Fibroblast of pulmonary artery (primary cell): ENCODE measurements around the gene CCL17.

Source experiments
- DNase-seq: peaks from one replicate; pipeline ENCODE4 v3.0.0-alpha.2; 2010; ENCODE audit warnings: low read depth
- H3K4me3 ChIP-seq: replicated peaks from 2 replicates; pipeline ENCODE4 v1.5.1; 2011; ENCODE audit warnings: low read depth, mild to moderate bottlenecking, control low read depth, low read length, moderate library complexity
- TF ChIP-seq, protein P1 (sequence below): IDR thresholded peaks from 2 replicates; pipeline ENCODE4 v1.5.1; 2011; ENCODE audit warnings: mild to moderate bottlenecking, control low read depth, low read length, inconsistent platforms; ENCODE audit errors: missing control alignments

CCL17 gene

DNA sequence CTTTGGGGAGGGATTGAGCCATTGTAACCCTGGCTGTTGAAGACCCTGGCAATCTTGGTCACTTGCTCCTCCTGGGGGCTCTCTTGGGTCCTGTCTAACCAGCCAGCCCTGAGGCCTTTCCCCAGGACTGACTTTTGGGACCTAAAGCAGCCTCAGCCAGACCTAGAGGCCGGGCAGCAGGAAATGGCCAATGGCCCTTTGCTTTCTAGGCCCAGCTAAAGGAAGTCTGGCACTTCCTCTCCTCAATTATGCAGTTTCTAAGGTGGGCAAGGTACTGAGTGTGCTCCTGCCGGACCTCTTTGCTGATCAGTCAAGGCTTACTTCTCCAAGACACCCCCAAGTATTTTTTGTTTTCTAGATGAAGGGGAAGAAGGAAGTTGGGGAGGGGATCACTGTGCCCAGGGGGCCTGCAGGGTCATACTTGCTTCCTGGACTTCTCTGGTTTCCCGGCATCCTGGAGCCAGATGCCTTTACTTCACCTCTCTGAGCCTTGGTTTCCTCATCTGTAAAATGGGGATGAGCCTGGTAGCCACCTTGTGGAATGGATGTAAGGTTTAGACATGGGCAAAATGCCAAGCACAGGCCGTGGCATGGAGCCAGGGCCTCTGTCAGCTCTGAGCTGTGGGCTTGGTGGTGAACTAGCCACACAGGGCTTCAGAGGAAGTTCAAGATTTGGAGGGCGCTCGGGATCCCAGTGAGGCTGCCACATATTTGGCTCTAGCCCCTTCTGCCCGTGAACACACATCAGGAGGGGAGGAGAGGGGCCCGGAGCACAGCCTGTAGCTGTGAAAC lies 23.7 kb upstream of the CCL17 start:
- no peak overlapping the region for H3K4me3 ChIP-seq
- DNase-seq: peak; percentile 51
- TF ChIP-seq, protein P1, sequence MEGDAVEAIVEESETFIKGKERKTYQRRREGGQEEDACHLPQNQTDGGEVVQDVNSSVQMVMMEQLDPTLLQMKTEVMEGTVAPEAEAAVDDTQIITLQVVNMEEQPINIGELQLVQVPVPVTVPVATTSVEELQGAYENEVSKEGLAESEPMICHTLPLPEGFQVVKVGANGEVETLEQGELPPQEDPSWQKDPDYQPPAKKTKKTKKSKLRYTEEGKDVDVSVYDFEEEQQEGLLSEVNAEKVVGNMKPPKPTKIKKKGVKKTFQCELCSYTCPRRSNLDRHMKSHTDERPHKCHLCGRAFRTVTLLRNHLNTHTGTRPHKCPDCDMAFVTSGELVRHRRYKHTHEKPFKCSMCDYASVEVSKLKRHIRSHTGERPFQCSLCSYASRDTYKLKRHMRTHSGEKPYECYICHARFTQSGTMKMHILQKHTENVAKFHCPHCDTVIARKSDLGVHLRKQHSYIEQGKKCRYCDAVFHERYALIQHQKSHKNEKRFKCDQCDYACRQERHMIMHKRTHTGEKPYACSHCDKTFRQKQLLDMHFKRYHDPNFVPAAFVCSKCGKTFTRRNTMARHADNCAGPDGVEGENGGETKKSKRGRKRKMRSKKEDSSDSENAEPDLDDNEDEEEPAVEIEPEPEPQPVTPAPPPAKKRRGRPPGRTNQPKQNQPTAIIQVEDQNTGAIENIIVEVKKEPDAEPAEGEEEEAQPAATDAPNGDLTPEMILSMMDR: no peak

DNA sequence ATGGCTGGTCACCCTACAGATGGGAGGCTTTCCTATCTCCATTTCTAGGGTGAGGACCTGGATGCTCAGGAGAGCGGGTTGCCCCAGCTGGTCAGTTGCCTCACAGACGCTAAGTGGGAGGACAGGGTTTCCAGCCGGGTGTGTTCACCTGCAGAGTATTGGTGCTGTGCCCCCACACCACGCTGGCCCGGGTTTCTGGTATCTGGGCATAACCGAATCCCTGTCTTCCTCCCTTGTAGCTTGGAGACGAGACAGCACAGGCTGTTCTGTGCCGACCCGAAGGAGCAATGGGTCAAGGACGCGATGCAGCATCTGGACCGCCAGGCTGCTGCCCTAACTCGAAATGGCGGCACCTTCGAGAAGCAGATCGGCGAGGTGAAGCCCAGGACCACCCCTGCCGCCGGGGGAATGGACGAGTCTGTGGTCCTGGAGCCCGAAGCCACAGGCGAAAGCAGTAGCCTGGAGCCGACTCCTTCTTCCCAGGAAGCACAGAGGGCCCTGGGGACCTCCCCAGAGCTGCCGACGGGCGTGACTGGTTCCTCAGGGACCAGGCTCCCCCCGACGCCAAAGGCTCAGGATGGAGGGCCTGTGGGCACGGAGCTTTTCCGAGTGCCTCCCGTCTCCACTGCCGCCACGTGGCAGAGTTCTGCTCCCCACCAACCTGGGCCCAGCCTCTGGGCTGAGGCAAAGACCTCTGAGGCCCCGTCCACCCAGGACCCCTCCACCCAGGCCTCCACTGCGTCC lies 22.6 kb upstream of the CCL17 start:
- no peak for DNase-seq
- no peak overlapping the region for H3K4me3 ChIP-seq

DNA sequence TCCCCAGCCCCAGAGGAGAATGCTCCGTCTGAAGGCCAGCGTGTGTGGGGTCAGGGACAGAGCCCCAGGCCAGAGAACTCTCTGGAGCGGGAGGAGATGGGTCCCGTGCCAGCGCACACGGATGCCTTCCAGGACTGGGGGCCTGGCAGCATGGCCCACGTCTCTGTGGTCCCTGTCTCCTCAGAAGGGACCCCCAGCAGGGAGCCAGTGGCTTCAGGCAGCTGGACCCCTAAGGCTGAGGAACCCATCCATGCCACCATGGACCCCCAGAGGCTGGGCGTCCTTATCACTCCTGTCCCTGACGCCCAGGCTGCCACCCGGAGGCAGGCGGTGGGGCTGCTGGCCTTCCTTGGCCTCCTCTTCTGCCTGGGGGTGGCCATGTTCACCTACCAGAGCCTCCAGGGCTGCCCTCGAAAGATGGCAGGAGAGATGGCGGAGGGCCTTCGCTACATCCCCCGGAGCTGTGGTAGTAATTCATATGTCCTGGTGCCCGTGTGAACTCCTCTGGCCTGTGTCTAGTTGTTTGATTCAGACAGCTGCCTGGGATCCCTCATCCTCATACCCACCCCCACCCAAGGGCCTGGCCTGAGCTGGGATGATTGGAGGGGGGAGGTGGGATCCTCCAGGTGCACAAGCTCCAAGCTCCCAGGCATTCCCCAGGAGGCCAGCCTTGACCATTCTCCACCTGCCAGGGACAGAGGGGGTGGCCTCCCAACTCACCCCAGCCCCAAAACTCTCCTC lies 21.9 kb upstream of the CCL17 start:
- TF ChIP-seq, protein P1: no peak
- H3K4me3 ChIP-seq: no peak overlapping the region

More for the DNA sequence above, 22.6 kb upstream of the CCL17 start:
- TF ChIP-seq, protein P1: no peak

DNA sequence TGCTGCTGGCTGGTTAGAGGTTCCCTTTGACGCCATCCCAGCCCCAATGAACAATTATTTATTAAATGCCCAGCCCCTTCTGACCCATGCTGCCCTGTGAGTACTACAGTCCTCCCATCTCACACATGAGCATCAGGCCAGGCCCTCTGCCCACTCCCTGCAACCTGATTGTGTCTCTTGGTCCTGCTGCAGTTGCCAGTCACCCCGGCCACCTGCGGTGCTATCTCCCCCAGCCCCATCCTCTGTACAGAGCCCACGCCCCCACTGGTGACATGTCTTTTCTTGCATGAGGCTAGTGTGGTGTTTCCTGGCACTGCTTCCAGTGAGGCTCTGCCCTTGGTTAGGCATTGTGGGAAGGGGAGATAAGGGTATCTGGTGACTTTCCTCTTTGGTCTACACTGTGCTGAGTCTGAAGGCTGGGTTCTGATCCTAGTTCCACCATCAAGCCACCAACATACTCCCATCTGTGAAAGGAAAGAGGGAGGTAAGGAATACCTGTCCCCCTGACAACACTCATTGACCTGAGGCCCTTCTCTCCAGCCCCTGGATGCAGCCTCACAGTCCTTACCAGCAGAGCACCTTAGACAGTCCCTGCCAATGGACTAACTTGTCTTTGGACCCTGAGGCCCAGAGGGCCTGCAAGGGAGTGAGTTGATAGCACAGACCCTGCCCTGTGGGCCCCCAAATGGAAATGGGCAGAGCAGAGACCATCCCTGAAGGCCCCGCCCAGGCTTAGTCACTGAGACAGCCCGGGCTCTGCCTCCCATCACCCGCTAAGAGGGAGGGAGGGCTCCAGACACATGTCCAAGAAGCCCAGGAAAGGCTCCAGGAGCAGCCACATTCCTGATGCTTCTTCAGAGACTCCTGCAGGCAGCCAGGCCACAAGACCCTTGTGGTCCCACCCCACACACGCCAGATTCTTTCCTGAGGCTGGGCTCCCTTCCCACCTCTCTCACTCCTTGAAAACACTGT lies 21.0 kb upstream of the CCL17 start:
- DNase-seq: peak; percentile 39
- TF ChIP-seq, protein P1: no peak
- no peak overlapping the region for H3K4me3 ChIP-seq

More for the DNA sequence above, 21.9 kb upstream of the CCL17 start:
- no peak for DNase-seq

DNA sequence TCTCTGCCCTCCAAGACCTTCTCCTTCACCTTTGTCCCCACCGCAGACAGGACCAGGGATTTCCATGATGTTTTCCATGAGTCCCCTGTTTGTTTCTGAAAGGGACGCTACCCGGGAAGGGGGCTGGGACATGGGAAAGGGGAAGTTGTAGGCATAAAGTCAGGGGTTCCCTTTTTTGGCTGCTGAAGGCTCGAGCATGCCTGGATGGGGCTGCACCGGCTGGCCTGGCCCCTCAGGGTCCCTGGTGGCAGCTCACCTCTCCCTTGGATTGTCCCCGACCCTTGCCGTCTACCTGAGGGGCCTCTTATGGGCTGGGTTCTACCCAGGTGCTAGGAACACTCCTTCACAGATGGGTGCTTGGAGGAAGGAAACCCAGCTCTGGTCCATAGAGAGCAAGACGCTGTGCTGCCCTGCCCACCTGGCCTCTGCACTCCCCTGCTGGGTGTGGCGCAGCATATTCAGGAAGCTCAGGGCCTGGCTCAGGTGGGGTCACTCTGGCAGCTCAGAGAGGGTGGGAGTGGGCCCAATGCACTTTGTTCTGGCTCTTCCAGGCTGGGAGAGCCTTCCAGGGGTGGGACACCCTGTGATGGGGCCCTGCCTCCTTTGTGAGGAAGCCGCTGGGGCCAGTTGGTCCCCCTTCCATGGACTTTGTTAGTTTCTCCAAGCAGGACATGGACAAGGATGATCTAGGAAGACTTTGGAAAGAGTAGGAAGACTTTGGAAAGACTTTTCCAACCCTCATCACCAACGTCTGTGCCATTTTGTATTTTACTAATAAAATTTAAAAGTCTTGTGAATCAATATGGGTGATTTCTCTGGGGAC lies 20.1 kb upstream of the CCL17 start:
- DNase-seq: no peak
- H3K4me3 ChIP-seq: no peak overlapping the region
- TF ChIP-seq, protein P1: no peak
